AG10803 (cell line): ENCODE measurements around the gene CCDC18.

Experiments used
- DNase-seq: peaks from one replicate; pipeline ENCODE4 v3.0.0; 2010; ENCODE audit warnings: low read depth
- H3K4me3 ChIP-seq: 2 replicates; pipeline ENCODE4 v1.5.1; 2011; ENCODE audit warnings: mild to moderate bottlenecking, low read length, control low read depth
- TF ChIP-seq, protein P1 (sequence below): conservative IDR thresholded peaks from 2 replicates; pipeline ENCODE4 v1.5.1; 2011; ENCODE audit warnings: mild to moderate bottlenecking, low read length, control low read depth, inconsistent platforms

The CCDC18 gene

DNA sequence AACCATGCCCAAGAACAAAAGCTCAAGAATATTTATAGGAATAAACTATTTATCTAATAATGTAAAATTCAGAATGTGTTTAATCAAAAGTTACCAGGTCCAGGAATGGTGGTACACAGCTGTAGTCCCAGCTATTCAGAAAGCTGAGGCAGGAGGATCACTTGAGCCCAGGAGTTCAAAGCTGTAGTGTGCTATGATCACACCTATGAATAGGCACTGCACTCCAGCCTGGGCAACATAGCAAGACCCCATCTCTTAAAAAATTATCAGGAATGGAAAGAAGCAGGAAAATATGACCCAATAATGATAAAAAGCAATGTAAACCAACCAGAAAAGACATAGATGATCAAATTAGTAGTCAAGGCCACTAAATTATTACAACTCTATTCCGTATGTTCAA lies 103.0 kb downstream of the CCDC18 start:
- no peak for DNase-seq
- TF ChIP-seq, protein P1, sequence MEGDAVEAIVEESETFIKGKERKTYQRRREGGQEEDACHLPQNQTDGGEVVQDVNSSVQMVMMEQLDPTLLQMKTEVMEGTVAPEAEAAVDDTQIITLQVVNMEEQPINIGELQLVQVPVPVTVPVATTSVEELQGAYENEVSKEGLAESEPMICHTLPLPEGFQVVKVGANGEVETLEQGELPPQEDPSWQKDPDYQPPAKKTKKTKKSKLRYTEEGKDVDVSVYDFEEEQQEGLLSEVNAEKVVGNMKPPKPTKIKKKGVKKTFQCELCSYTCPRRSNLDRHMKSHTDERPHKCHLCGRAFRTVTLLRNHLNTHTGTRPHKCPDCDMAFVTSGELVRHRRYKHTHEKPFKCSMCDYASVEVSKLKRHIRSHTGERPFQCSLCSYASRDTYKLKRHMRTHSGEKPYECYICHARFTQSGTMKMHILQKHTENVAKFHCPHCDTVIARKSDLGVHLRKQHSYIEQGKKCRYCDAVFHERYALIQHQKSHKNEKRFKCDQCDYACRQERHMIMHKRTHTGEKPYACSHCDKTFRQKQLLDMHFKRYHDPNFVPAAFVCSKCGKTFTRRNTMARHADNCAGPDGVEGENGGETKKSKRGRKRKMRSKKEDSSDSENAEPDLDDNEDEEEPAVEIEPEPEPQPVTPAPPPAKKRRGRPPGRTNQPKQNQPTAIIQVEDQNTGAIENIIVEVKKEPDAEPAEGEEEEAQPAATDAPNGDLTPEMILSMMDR: no peak
- no peak overlapping the region for H3K4me3 ChIP-seq

DNA sequence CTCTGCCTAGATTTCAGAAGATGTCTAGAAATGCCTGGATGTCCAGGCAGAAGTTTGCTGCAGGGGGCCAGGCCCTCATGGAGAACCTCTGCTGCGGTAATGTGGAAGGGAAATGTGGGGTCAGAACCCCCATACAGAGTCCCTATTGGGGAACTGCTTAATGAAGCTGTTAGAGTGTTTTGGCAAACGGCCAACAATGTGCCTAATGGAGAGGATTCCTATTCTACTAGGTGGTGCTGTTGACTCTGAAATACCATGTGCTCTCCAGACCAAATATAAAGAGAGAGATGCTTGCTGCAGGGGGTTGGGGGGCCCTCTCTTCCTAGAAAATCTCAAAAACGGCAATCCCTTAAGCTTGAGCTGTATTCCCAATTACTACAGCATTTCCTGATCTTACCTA lies 108.0 kb downstream of the CCDC18 start:
- TF ChIP-seq, protein P1: no peak
- DNase-seq: no peak

DNA sequence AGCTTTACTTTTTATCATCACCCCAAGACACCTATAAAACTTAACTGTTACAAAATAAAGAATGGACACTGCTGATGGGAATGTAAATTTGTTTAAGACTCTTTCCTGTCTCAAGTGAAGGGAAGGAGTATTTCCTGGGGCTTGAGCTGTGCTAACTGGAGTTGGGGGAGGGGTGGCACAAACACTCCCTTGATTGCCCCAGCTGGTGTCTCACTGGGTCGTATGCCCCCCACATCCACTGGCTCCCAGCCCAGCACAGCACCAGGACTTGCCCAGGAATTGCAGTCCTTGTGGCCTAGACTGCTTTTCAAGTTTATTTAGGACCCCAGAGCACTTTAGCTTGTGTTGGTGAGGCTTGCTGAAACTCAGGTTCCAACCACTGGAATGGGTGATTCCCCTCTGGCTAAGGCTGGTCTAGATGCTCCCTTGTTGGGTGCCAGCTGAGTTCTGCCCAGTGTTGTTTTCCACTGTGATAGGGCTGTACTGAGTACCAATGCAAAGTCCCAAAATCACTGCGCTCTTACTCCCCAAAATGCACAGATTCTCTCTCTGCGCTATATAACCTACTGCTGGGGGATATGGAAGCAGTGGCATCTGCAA lies 116.1 kb downstream of the CCDC18 start:
- H3K4me3 ChIP-seq: no peak overlapping the region
- no peak for DNase-seq
- TF ChIP-seq, protein P1: no peak

More for the DNA sequence above, 108.0 kb downstream of the CCDC18 start:
- H3K4me3 ChIP-seq: no peak overlapping the region

DNA sequence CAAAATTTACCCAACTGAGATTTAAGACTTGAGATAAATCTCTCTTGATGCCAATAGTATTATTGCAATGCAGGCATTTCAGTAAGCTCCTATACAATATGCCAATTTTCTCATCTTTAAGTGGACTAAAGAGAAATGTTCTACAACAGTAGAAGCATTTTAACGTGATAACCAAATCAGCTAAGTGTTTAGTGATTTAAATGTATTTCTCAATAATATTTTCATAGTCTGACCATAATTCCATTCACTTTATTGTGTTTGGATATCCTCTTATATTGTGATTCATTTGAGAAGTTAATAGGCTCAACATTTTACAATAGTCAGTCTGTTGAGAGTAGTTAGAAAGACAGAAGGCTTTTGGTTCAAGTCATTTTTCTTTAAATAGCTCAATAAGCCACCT lies 120.6 kb downstream of the CCDC18 start:
- no peak for DNase-seq
- no peak overlapping the region for H3K4me3 ChIP-seq
- TF ChIP-seq, protein P1: no peak

DNA sequence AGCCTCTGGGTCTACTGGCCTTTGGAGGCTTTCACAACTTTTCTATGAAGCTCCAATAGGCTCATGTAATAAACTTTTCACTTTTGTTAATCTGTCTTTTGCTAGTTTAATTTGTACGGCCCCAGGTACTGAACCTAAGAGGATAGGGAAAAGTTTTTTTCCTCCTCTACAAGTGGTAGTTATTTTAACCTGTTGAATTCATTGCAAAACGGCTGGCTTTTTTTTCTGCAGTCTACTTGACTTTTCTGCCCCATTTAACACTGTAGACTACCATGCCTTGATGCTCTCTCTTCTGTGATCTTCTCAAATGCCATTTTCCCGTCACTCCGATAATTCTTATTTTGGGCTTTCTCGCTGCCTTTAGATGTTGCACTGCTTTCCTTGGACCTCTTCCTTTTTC lies 121.6 kb downstream of the CCDC18 start:
- no peak for DNase-seq
- TF ChIP-seq, protein P1: no peak
- H3K4me3 ChIP-seq: no peak overlapping the region

DNA sequence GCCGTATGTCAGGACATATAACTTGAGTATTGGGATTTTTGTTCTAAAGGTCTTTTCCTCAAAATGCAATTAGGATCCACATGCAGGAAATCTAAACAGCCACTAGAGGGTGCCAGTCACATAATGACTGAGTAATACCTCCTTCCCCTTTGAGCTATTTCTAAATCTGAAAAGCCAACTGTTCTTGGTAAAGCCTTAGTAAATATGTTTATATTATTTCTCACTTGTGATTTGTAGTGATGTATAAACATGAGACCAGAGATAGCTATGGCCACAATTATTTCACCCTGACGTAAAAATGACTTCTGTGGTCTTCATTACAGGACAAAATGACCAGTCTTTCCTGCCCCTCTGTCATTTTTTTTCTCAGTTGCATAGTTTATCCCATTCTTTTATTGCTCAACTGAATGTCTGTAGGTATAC lies 124.2 kb downstream of the CCDC18 start:
- TF ChIP-seq, protein P1: peak; percentile 97
- peak; percentile 74 for DNase-seq

DNA sequence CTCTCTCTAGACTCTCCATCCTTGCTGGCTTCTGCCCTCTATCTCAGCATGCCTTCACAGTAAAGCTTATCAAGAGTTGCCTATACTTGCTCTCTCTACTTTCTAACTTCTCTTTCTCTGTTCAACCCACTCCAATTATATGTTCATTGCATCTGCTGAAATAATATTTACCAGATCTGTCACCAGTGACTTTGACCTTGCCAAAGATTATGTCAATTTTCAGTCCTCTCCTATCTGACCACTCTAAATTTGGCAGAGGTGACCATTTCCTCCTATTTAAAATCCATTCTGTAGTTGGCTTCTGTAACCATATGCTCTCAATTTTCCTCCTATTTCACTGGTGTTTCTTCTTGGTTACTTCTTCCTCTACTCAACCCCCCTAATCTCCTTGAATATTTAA lies 126.4 kb downstream of the CCDC18 start:
- DNase-seq: no peak

More for the DNA sequence above, 124.2 kb downstream of the CCDC18 start:
- H3K4me3 ChIP-seq: no peak overlapping the region

More for the DNA sequence above, 126.4 kb downstream of the CCDC18 start:
- no peak overlapping the region for H3K4me3 ChIP-seq
- TF ChIP-seq, protein P1: no peak
